Stimulated activated CD8-positive, alpha-beta memory T cell treated with anti-CD3 and anti-CD28 coated beads, Interleukin-12 subunit alpha, Interleukin-12 subunit beta, amount 100 ng/mL, for 24 hours (primary cell): ENCODE data around the gene TMEM231.
"Not testable (repeated sequence)": the region's sequence is repeated elsewhere in the genome, so short reads cannot be mapped to it uniquely, and the experiment has no call there.

Experiments
- DNase-seq: peaks from one replicate; pipeline ENCODE4 v3.0.0-alpha.2; 2020; ENCODE audit errors: extremely low read depth

The TMEM231 gene

GRCh38 chr16:75532142-75532765 lies 23.8 kb downstream of the TMEM231 start:
- no peak for DNase-seq

GRCh38 chr16:75529959-75530358 lies 26.1 kb downstream of the TMEM231 start:
- DNase-seq: no peak

GRCh38 chr16:75529056-75529905 lies 26.8 kb downstream of the TMEM231 start:
- DNase-seq: no peak

- DNase-seq: no peak
Measured at GRCh38 chr16:75527825-75528299, 28.2 kb downstream of the TMEM231 start.

- no peak for DNase-seq
Measured at GRCh38 chr16:75526032-75526790, 29.8 kb downstream of the TMEM231 start.

GRCh38 chr16:75519175-75519574 lies 36.9 kb downstream of the TMEM231 start:
- no peak for DNase-seq

GRCh38 chr16:75516189-75516966 lies 39.7 kb downstream of the TMEM231 start:
- DNase-seq: not testable (repeated sequence)

GRCh38 chr16:75514296-75514695 lies 41.8 kb downstream of the TMEM231 start:
- DNase-seq: no peak

- no peak for DNase-seq
Measured at GRCh38 chr16:75506574-75506973, 49.5 kb downstream of the TMEM231 start.

GRCh38 chr16:75506107-75506506 lies 49.9 kb downstream of the TMEM231 start:
- DNase-seq: no peak

- DNase-seq: no peak
Measured at GRCh38 chr16:75503801-75504200, 52.3 kb downstream of the TMEM231 start.

GRCh38 chr16:75502916-75503605 lies 53.0 kb downstream of the TMEM231 start:
- DNase-seq: no peak

- DNase-seq: not testable (repeated sequence)
Measured at GRCh38 chr16:75501820-75502219, 54.2 kb downstream of the TMEM231 start.

GRCh38 chr16:75501359-75501758 lies 54.7 kb downstream of the TMEM231 start:
- no peak for DNase-seq

- DNase-seq: not testable (repeated sequence)
Measured at GRCh38 chr16:75498605-75499322, 57.3 kb downstream of the TMEM231 start.

- no peak for DNase-seq
Measured at GRCh38 chr16:75497558-75497957, 58.5 kb downstream of the TMEM231 start.

- no peak for DNase-seq
Measured at GRCh38 chr16:75495076-75495674, 60.9 kb downstream of the TMEM231 start, which contains the start of gene CHST6. Gene CHST6 (minus strand): TSS chr16:75495441. CDS start chr16:75479828, 15,613 bp downstream.

- DNase-seq: no peak
Measured at GRCh38 chr16:75494661-75495075, 61.4 kb downstream of the TMEM231 start.

- DNase-seq: no peak
Measured at GRCh38 chr16:75494184-75494583, 61.9 kb downstream of the TMEM231 start.

GRCh38 chr16:75491876-75492275 lies 64.2 kb downstream of the TMEM231 start:
- DNase-seq: no peak
